GM23338 (cell line): ENCODE measurements around the gene TTYH1. TPM values are rescaled to one million over a fixed set of nuclear protein-coding genes. Genes with fewer than 3 reads are reported as not detected.
A peak's percentile ranks its signal among the peaks of the same experiment; 100 is the strongest.

Source experiments
- ATAC-seq: fragments of 200-7000 bp; cut with Tn5 transposase; 3 replicates; pipeline ENCODE4 v1.9.1; 2020
- DNase-seq: peaks from one replicate; pipeline ENCODE4 v3.0.0-alpha.2; 2015; ENCODE audit warnings: low spot score
- H2AFZ ChIP-seq: fragments of 200-600 bp; sonication (generic); 2 replicates; pipeline ENCODE4 v1.8.0; 2016; ENCODE audit warnings: antibody characterized with exemption, mild to moderate bottlenecking, moderate library complexity
- H3F3A ChIP-seq: fragments of 200-600 bp; sonication (generic); replicated peaks from 2 replicates; pipeline ENCODE4 v1.8.0; 2017; ENCODE audit warnings: antibody characterized with exemption, mixed run types, low read depth
- H3K27ac ChIP-seq: fragments of 200-600 bp; sonication (generic); 2 replicates; pipeline ENCODE4 v1.6.1; 2016; ENCODE audit warnings: low read depth
- H3K27me3 ChIP-seq: fragments of 200-600 bp; sonication (generic); 2 replicates; pipeline ENCODE4 v1.8.0; 2016; ENCODE audit warnings: mild to moderate bottlenecking, mixed run types, moderate library complexity; ENCODE audit not compliant: insufficient read depth
- H3K36me3 ChIP-seq: fragments of 200-600 bp; sonication (generic); 2 replicates; pipeline ENCODE4 v1.8.0; 2016; ENCODE audit warnings: mild to moderate bottlenecking; ENCODE audit not compliant: insufficient read depth
- H3K4me1 ChIP-seq: fragments of 200-600 bp; sonication (generic); 2 replicates; pipeline ENCODE4 v1.8.0; 2016; ENCODE audit warnings: mild to moderate bottlenecking, moderate library complexity; ENCODE audit not compliant: insufficient read depth
- H3K4me2 ChIP-seq: fragments of 200-600 bp; sonication (generic); 2 replicates; pipeline ENCODE4 v1.7.1; 2017; ENCODE audit warnings: mixed run types
- H3K4me3 ChIP-seq: fragments of 200-600 bp; sonication (generic); 2 replicates; pipeline ENCODE4 v1.6.1; 2016; ENCODE audit warnings: mixed run types
- H3K79me2 ChIP-seq: fragments of 200-600 bp; sonication (generic); replicated peaks from 2 replicates; pipeline ENCODE4 v1.8.0; 2017; ENCODE audit warnings: mild to moderate bottlenecking; ENCODE audit not compliant: insufficient read depth
- H3K9me2 ChIP-seq: fragments of 200-600 bp; sonication (generic); 2 replicates; pipeline ENCODE4 v1.8.0; 2017; ENCODE audit not compliant: insufficient read depth
- H4K20me1 ChIP-seq: fragments of 200-600 bp; sonication (generic); replicated peaks from 2 replicates; pipeline ENCODE4 v1.8.0; 2017; ENCODE audit warnings: mild to moderate bottlenecking; ENCODE audit not compliant: insufficient read depth
- H3K27ac Mint-ChIP-seq: 2 replicates; pipeline ENCODE4 v1.8.0; 2020; ENCODE audit warnings: inconsistent platforms, mild to moderate bottlenecking, moderate library complexity, mixed read lengths
- H3K27me3 Mint-ChIP-seq: 3 replicates; pipeline ENCODE4 v1.8.0; 2022; ENCODE audit warnings: low read depth, mild to moderate bottlenecking, moderate library complexity, mixed read lengths, inconsistent platforms; ENCODE audit not compliant: insufficient read depth, poor library complexity
- H3K36me3 Mint-ChIP-seq: 3 replicates; pipeline ENCODE4 v1.8.0; 2021; ENCODE audit warnings: low read depth, mild to moderate bottlenecking, inconsistent platforms, moderate library complexity, mixed read lengths
- H3K4me1 Mint-ChIP-seq: 3 replicates; pipeline ENCODE4 v1.8.0; 2020; ENCODE audit warnings: mild to moderate bottlenecking, inconsistent platforms, mixed read lengths
- H3K4me3 Mint-ChIP-seq: 3 replicates; pipeline ENCODE4 v1.8.0; 2021; ENCODE audit warnings: moderate library complexity, mild to moderate bottlenecking, inconsistent platforms, mixed read lengths
- H3K9me3 Mint-ChIP-seq: 3 replicates; pipeline ENCODE4 v1.8.0; 2020; ENCODE audit warnings: moderate library complexity, mild to moderate bottlenecking, inconsistent platforms, mixed read lengths
- CREB1 ChIP-seq: fragments of 250-450 bp; sonication (Bioruptor Pico); IDR thresholded peaks from 2 replicates; pipeline ENCODE4 v1.5.0; 2020; ENCODE audit warnings: low read depth, mild to moderate bottlenecking, moderate library complexity
- JUNB ChIP-seq: IDR thresholded peaks from one replicate; pipeline ENCODE4 v1.6.1; 2016; ENCODE audit warnings: antibody characterized with exemption; ENCODE audit not compliant: unreplicated experiment
- NANOG ChIP-seq: IDR thresholded peaks from 2 replicates; pipeline ENCODE4 v1.6.1; 2016; ENCODE audit warnings: antibody characterized with exemption, borderline replicate concordance
- POLR2AphosphoS5 ChIP-seq: IDR thresholded peaks from 2 replicates; pipeline ENCODE4 v1.6.1; 2016; ENCODE audit warnings: antibody characterized with exemption, low read depth
- STAT1 ChIP-seq: IDR thresholded peaks from one replicate; pipeline ENCODE4 v1.6.1; 2016; ENCODE audit warnings: antibody characterized with exemption; ENCODE audit not compliant: unreplicated experiment
- polyA plus RNA-seq: library from polyadenylated mRNA; unstranded; fragments of >200 nt; fragmentation: Nextera tagmentation; extraction: Ambion mirVana; gene quantifications from 2 replicates; pipeline ENCODE4 v1.2.1, GENCODE V29; 2016
- total RNA-seq: library from RNA; depleted of rRNA; stranded (reverse); fragments of >200 nt; shearing (Covaris generic); gene quantifications from 2 replicates; pipeline ENCODE4 v1.2.3, GENCODE V29; 2014
- TF ChIP-seq, protein P1 (sequence below), 2 experiments: fragments of 200-600 bp in 1 of 2; sonication (generic) in 1 of 2; conservative IDR thresholded peaks; 2 replicates each; pipeline versions ENCODE4 v1.5.1 to v1.6.1; 2016 to 2017; ENCODE audit warnings: antibody characterized with exemption in 2 of 2, low read depth in 2 of 2, mild to moderate bottlenecking in 2 of 2, moderate library complexity in 1 of 2

The TTYH1 gene
- total and polyA plus RNA-seq, 2 experiments from 2014 or later, result 18.2 to 40.8 TPM

DNA sequence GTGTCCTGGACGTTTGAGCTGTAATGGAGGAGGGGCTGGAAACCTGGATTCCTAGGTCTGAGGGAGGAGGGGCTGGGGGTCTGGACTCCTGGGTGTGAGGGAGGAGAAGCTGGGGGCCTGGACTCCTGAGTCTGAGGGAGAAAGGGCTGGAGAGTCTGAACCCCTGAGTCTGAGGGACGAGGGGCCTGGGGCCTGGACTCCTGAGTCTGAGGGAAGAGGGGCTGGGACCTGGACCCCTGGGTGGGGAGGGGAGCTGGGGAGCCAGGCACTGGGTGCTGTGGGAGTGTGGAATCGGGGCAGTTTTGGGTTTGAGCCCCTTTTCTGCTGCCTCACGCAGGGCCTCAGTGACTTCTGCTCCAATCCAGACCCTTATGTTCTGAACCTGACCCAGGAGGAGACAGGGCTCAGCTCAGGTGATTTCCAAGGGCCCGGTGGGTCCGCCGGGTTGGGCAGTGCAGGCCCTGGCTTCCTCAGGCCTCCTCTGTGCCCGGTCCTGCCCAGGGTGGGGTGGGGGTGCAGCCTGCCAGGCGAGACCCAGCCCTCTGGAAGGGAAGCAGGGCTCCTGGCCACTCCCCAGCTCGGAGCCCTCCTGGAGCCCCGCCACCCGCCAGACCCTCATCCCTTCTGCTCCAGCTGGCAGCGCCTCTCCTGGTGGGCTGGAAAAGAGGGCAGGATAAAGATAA is 14.4 kb downstream of the TTYH1 start:
- H3K9me2 ChIP-seq, result no peaks in the 10 kb centered on the region
- TF ChIP-seq, protein P1, sequence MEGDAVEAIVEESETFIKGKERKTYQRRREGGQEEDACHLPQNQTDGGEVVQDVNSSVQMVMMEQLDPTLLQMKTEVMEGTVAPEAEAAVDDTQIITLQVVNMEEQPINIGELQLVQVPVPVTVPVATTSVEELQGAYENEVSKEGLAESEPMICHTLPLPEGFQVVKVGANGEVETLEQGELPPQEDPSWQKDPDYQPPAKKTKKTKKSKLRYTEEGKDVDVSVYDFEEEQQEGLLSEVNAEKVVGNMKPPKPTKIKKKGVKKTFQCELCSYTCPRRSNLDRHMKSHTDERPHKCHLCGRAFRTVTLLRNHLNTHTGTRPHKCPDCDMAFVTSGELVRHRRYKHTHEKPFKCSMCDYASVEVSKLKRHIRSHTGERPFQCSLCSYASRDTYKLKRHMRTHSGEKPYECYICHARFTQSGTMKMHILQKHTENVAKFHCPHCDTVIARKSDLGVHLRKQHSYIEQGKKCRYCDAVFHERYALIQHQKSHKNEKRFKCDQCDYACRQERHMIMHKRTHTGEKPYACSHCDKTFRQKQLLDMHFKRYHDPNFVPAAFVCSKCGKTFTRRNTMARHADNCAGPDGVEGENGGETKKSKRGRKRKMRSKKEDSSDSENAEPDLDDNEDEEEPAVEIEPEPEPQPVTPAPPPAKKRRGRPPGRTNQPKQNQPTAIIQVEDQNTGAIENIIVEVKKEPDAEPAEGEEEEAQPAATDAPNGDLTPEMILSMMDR (conservative IDR thresholded peaks at IDR 0.05; ENCODE audit: low read depth in 2 of 2), result peak in 1 of 2 experiments; percentile 31; a peak in 2 of 4 replicates
- TF ChIP-seq NANOG, result no peak
- Mint-ChIP-seq H3K4me3 (peak overlapping the region; percentile 29; the same call in 1 of the 3 replicates), H3K27ac (peak overlapping the region; percentile 46; the same call in 1 of the 2 replicates), H3K27me3 (peaks cover 28% of the 10 kb centered on the region), H3K4me1 (peaks cover 22% of the 10 kb centered on the region), H3K36me3 (peaks cover 30% of the 10 kb centered on the region), H3K9me3 (no peaks in the 10 kb centered on the region)
- peak overlapping the region; percentile 73 for H3K4me3 ChIP-seq
- DNase-seq, result no peak
- peaks cover under 1% of the 10 kb centered on the region for H3K4me1 ChIP-seq
- peak; percentile 25 for ATAC-seq
- H3K79me2 ChIP-seq, result no peaks in the 10 kb centered on the region
- 0 out of 2 replicates have a peak, but pooled peaks cover 3% of the 10 kb centered on the region for H3K27me3 ChIP-seq
- H2AFZ ChIP-seq, result no peak overlapping the region
- no peak overlapping the region for H3K27ac ChIP-seq
- no peaks in the 10 kb centered on the region for H3K36me3 ChIP-seq
- H4K20me1 ChIP-seq, result no peaks in the 10 kb centered on the region
- peak overlapping the region; percentile 84 for H3K4me2 ChIP-seq
- H3F3A ChIP-seq, result no peaks in the 10 kb centered on the region

DNA sequence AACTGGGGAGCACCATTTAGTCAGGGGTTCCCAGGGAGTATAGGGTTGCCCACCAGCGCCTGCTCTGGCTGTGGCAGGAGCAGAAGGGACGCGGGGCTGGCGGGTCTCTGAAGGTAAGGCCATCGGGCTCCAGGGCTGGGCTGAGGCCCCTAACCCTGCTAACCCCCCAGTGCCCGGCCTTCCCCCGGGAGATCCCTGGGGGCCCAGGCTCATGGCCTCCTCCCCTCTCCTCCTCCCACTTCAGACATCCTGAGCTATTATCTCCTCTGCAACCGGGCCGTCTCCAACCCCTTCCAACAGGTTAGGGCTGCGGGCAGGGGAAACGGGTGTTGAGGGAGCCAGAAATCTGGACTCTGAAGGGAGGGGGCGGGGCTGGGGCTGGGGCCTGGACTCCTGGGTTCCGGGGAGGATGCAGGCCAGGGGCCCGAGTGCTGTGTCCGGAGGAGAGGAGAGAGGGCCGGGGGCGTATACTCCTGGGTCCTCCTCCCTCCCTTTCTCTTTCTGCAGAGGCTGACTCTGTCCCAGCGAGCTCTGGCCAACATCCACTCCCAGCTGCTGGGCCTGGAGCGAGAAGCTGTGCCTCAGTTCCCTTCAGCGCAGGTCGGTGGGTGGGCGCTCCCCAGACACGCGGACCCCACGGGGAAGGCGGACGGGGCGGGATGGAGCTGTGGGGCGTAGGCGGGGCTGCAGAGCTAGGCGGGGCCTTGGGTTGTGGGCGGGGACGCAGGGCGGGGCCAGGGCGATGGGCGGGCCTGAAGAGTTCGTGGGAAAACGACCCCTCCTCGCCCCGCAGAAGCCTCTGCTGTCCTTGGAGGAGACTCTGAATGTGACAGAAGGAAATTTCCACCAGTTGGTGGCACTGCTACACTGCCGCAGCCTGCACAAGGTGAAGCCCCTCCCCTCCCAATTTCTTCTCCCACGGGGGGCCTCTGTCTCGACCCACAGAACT is 15.3 kb downstream of the TTYH1 start:
- Histone ChIP-seq H3K4me1 (peaks cover 9% of the 10 kb centered on the region), H2AFZ (no peak overlapping the region), H3K9me2 (no peaks in the 10 kb centered on the region), H3K4me2 (peak overlapping the region; percentile 84), H3K27me3 (0 out of 2 replicates have a peak, but pooled peaks cover 3% of the 10 kb centered on the region), H4K20me1 (no peaks in the 10 kb centered on the region; the same call in 1 of the 2 replicates), H3K36me3 (no peaks in the 10 kb centered on the region), H3K27ac (no peak overlapping the region), H3K4me3 (peak overlapping the region; percentile 73), H3F3A (no peaks in the 10 kb centered on the region), H3K79me2 (no peaks in the 10 kb centered on the region)
- DNase-seq (peak; percentile 83), ATAC-seq (peak; percentile 70)
- Mint-ChIP-seq H3K4me1 (peaks cover 29% of the 10 kb centered on the region), H3K27me3 (peaks cover 34% of the 10 kb centered on the region), H3K4me3 (peak overlapping the region; percentile 65), H3K36me3 (peaks cover 23% of the 10 kb centered on the region), H3K27ac (no peak overlapping the region), H3K9me3 (no peaks in the 10 kb centered on the region)
- TF ChIP-seq JUNB, result no peak
- peak; percentile 27; the same call in 1 of the 2 replicates for TF ChIP-seq POLR2AphosphoS5
- TF ChIP-seq STAT1, result no peak
- TF ChIP-seq, protein P1 (conservative IDR thresholded peaks at IDR 0.05; ENCODE audit: low read depth in 2 of 2), result peak; percentile 40 to 71; a peak in 3 of 4 replicates
- no peak for TF ChIP-seq CREB1 (CRISPR knock-in tag)
